LNCAP (cell line): Measurements from ENCODE around the gene GATA6.

Experiments used
- CTCF ChIP-seq: fragments of 450-650 bp; IDR thresholded peaks from 2 replicates; pipeline ENCODE4 v1.5.1; 2017; ENCODE audit warnings: mild to moderate bottlenecking

The GATA6 gene

GRCh38 chr18:22228976-22229375, 59.6 kb downstream of the GATA6 start:
- TF ChIP-seq CTCF: no peak

DNA sequence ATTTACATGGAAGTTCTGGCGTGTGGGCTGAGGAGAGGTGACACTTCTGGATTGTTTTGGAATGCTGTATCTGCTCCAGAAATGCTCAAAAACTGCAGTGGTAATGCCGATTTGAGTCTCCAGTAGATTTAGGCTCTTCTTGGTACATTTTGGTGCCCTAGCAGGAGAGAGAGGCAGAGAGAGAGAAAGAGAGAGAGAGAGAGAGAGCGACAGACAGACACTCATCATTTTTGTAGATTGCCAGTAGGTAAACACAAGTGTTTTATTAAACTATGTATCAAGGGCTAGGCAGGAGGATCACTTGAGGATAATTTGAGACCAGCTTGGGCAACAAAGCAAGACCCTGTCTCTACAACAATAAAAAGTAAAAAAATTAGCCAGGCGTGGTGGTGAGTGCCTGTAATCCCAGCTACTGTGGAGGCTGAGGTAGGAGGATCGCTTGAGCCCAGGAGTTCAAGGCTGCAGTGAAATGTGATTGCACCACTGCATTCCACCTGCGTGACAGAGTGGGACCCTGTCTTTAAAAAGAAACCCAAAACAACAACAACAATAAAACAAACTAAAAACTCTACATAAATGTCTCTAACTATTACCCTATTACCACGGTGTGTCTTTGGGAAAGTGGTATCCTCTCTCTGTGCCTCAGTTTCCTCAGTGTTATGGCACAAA, 60.2 kb downstream of the GATA6 start:
- no peak for TF ChIP-seq CTCF

DNA sequence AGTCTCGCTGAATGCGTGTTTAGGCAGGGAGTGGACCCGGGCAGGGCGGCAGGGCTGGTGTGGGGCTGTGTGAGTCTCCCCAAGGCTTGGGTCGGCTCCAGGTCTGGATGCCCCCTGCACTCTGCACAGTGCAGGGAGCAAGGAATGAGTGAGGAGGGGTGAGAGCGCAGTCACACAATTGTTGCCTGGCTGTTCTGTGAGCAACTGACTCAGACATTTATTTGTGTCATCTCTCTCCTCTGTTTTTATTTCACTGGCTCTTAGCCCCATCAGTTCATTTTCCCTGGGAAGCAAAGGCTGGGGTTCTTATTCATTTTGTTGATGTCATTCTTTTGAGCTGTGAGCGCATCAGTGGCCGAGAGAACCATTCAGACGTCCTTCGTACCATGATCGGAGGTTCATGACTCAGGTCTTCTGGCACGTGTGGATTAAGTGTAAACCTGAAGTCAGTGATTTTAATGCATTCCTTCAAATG, 61.1 kb downstream of the GATA6 start:
- no peak for TF ChIP-seq CTCF

- no peak for TF ChIP-seq CTCF
Observed at GRCh38 chr18:22233266-22233665, 63.9 kb downstream of the GATA6 start.

DNA sequence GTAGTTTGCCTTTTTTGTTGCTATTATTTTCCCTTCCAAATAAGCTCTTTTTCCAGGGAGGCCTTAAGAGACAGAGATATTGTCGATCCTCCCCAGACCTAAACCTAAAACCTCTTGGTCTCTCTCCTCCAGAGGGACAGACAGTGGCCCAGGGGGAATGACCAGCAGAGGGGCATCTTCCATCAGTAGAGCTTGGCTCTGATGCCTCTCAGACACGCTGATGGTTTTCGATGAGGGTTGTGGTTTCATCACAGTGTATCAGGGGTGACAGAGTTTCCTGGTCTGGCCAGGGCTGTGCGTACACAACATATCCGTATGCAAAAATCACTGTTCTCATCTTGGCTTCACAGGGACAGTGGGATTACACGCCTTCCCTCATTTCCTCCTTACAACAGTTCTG, 68.6 kb downstream of the GATA6 start:
- TF ChIP-seq CTCF: no peak

DNA sequence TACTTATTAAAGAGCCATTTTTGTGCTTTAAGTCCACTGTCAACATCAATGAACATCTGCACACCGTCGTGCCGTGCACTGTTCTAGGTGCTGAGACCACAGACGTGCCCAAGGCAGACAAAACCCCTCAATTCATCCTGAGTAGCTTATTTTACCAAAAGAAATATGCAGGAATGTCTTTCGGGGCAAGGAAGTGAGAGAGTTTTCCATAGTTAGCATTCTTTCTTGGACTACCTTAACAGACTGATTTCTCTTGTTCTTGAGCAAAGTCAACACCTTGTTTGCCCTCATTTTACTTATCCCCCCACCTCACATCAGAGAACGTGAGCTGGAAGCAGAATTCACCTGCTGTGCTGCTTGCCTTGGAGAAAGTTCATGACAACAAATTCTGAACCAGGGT, 69.3 kb downstream of the GATA6 start:
- TF ChIP-seq CTCF: no peak

GRCh38 chr18:22241921-22242361, 72.6 kb downstream of the GATA6 start:
- no peak for TF ChIP-seq CTCF

GRCh38 chr18:22243513-22243912, 74.1 kb downstream of the GATA6 start:
- TF ChIP-seq CTCF: no peak
